Dermis blood vessel endothelial cell (primary cell): ENCODE results near the gene CD300E. TPM values are rescaled to one million over a fixed set of nuclear protein-coding genes. Genes with fewer than 3 reads are reported as not detected.

Experiments
- DNase-seq: peaks from one replicate; pipeline ENCODE4 v3.0.0; 2010
- total RNA-seq: library from RNA; depleted of rRNA; stranded (reverse); fragments of >200 nt; gene quantifications from 2 replicates; pipeline ENCODE4 v1.2.3, GENCODE V29; 2014

CD300E gene
- total RNA-seq, 1 donor from 2014 or later, result not detected

DNA sequence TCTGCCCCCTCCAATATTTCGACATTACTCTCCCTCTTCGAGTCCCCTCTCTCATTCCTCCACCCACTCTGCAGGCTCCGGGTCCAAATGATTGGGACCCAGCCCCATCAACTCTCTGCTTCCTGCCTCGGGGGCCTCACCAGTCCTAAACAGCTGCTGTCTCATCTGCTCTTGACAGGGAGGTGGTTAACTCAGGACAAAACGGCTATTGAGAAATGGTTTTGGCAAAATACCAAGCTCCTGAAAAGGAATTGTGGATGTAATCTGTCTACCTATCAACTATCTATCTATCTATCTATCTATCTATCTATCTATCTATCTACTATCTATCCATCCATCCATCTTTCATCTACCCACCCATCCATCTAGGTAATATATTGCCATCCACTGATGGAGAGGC is 58.4 kb downstream of the CD300E start:
- no peak for DNase-seq

DNA sequence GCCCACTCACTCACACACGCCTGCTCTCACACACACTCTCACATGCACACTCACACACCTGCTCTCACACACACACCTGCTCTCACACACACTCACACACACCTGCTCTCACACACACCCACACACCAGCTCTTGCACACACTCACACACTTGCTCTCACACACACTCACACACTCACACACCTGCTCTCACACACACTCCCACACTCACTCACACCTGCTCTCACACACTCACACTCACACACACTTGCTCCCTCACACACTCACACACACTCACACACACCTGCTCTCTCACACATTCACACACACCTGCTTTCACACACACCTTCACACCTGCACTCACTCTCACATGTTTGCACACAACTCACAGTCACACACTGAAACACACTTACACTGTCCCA is 60.2 kb downstream of the CD300E start:
- no peak for DNase-seq

DNA sequence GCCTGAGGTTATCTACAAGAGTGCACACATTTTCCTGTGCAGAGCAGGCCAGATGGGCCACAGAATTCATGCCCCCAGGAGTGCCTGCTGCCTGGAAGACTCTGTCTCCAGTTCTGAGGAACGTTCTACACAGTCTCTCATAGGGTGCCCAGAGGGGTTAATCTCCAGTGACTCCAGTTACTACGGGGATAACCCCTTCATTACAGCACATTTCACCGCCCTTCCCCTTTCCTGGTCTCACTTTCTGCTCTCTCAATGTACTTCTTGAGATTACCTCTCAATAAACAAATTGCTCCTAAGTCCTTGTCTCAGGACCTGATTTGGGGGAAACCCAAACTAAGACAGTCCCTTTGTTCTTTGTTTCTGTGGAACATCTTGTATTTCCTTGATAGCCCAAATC is 62.0 kb downstream of the CD300E start:
- no peak for DNase-seq

Other genes with a start within 250 kb of the CD300E start
- 1.8 and 2.0 TPM in 2 replicates for gene GPRC5C, start 191.7 kb downstream of the CD300E start, total RNA-seq
- not detected in 2 replicates for gene CD300A, start 157.1 kb downstream of the CD300E start, total RNA-seq
- not detected in 2 replicates for gene CD300LB, start 92.3 kb downstream of the CD300E start, total RNA-seq
- not detected in 2 replicates for gene CD300C, start 77.6 kb downstream of the CD300E start, total RNA-seq
- not detected in 2 replicates for gene CD300H, start 56.2 kb downstream of the CD300E start, total RNA-seq
- gene CD300LD, start 31.5 kb downstream of the CD300E start, total RNA-seq, result not detected in 2 replicates
- gene CD300LF, start 89.2 kb upstream of the CD300E start, total RNA-seq, result not detected in 2 replicates
- 0.17 and 0.37 TPM in 2 replicates for gene RAB37, start 113.5 kb upstream of the CD300E start, total RNA-seq
- 10.4 and 22.5 TPM in 2 replicates for gene NHERF1, start 124.9 kb upstream of the CD300E start, total RNA-seq
- gene NAT9, start 152.6 kb upstream of the CD300E start, total RNA-seq, result 29.9 and 37.6 TPM in 2 replicates
- gene GRIN2C, start 236.1 kb upstream of the CD300E start, total RNA-seq, result 0.14 and 0.17 TPM in 2 replicates
- 36.2 and 59.5 TPM in 2 replicates for gene FDXR, start 249.3 kb upstream of the CD300E start, total RNA-seq